ENCODE measurements around the gene RPRML.

Gene RPRML

GRCh38 chr17:46986366-46986765, 7.3 kb upstream of the RPRML start:
- FAIRE-seq, result no peak
- TF ChIP-seq POLR2AphosphoS5 (IDR thresholded peaks at IDR 0.05; ENCODE audit: low read depth, low read length), result no peak
- no peak for TF ChIP-seq TAF1 (IDR thresholded peaks at IDR 0.05; ENCODE audit: borderline replicate concordance, low read depth, low read length)
- TF ChIP-seq POLR2A (IDR thresholded peaks at IDR 0.05; ENCODE audit: low read depth, low read length), result no peak

GRCh38 chr17:46984892-46985291, 5.8 kb upstream of the RPRML start:
- TF ChIP-seq TAF1 (IDR thresholded peaks at IDR 0.05; ENCODE audit: borderline replicate concordance, low read depth, low read length) (no peak), POLR2A (IDR thresholded peaks at IDR 0.05; ENCODE audit: low read depth, low read length) (no peak), POLR2AphosphoS5 (IDR thresholded peaks at IDR 0.05; ENCODE audit: low read depth, low read length) (no peak)
- DNase-seq (ENCODE audit: insufficient read length) (no peak), FAIRE-seq (no peak)

More at GRCh38 chr17:46986366-46986765, 7.3 kb upstream of the RPRML start:
- DNase-seq (ENCODE audit: insufficient read length), result no peak

- DNase-seq (ENCODE audit: insufficient read length), result no peak
- no peak for FAIRE-seq
- no peak for TF ChIP-seq POLR2AphosphoS5 (IDR thresholded peaks at IDR 0.05; ENCODE audit: low read depth, low read length)
- no peak for TF ChIP-seq TAF1 (IDR thresholded peaks at IDR 0.05; ENCODE audit: borderline replicate concordance, low read depth, low read length)
- no peak for TF ChIP-seq POLR2A (IDR thresholded peaks at IDR 0.05; ENCODE audit: low read depth, low read length)
These were observed 5.3 kb upstream of the RPRML start for GRCh38 chr17:46984341-46984740.

GRCh38 chr17:46983782-46984181, 4.7 kb upstream of the RPRML start:
- no peak for FAIRE-seq
- DNase-seq (ENCODE audit: insufficient read length), result no peak
- no peak for TF ChIP-seq TAF1 (IDR thresholded peaks at IDR 0.05; ENCODE audit: borderline replicate concordance, low read depth, low read length)
- no peak for TF ChIP-seq POLR2AphosphoS5 (IDR thresholded peaks at IDR 0.05; ENCODE audit: low read depth, low read length)
- TF ChIP-seq POLR2A (IDR thresholded peaks at IDR 0.05; ENCODE audit: low read depth, low read length), result no peak

- TF ChIP-seq POLR2AphosphoS5 (IDR thresholded peaks at IDR 0.05; ENCODE audit: low read depth, low read length), result no peak
- no peak for TF ChIP-seq TAF1 (IDR thresholded peaks at IDR 0.05; ENCODE audit: borderline replicate concordance, low read depth, low read length)
- TF ChIP-seq POLR2A (IDR thresholded peaks at IDR 0.05; ENCODE audit: low read depth, low read length), result no peak
- FAIRE-seq, result no peak
These were observed 3.5 kb upstream of the RPRML start for GRCh38 chr17:46982577-46982976.

GRCh38 chr17:46978489-46979146, 435 bp downstream of the RPRML start:
- DNase-seq (ENCODE audit: insufficient read length) (no peak), FAIRE-seq (no peak)
- TF ChIP-seq POLR2AphosphoS5 (IDR thresholded peaks at IDR 0.05; ENCODE audit: low read depth, low read length) (no peak), POLR2A (IDR thresholded peaks at IDR 0.05; ENCODE audit: low read depth, low read length) (no peak), TAF1 (IDR thresholded peaks at IDR 0.05; ENCODE audit: borderline replicate concordance, low read depth, low read length) (no peak)

More at GRCh38 chr17:46982577-46982976, 3.5 kb upstream of the RPRML start:
- no peak for DNase-seq (ENCODE audit: insufficient read length)

GRCh38 chr17:46977750-46978488, 1.1 kb downstream of the RPRML start:
- no peak for FAIRE-seq
- DNase-seq (ENCODE audit: insufficient read length), result no peak
- TF ChIP-seq TAF1 (IDR thresholded peaks at IDR 0.05; ENCODE audit: borderline replicate concordance, low read depth, low read length) (no peak), POLR2A (IDR thresholded peaks at IDR 0.05; ENCODE audit: low read depth, low read length) (no peak)

- FAIRE-seq, result no peak
- TF ChIP-seq POLR2AphosphoS5 (IDR thresholded peaks at IDR 0.05; ENCODE audit: low read depth, low read length), result no peak
- no peak for DNase-seq (ENCODE audit: insufficient read length)
These were observed 1.7 kb downstream of the RPRML start for GRCh38 chr17:46977348-46977747.

- DNase-seq (ENCODE audit: insufficient read length), result no peak
- FAIRE-seq, result no peak
- no peak for TF ChIP-seq TAF1 (IDR thresholded peaks at IDR 0.05; ENCODE audit: borderline replicate concordance, low read depth, low read length)
- TF ChIP-seq POLR2AphosphoS5 (IDR thresholded peaks at IDR 0.05; ENCODE audit: low read depth, low read length), result no peak
- no peak for TF ChIP-seq POLR2A (IDR thresholded peaks at IDR 0.05; ENCODE audit: low read depth, low read length)
These were observed 2.3 kb downstream of the RPRML start for GRCh38 chr17:46976626-46977270.

GRCh38 chr17:46975287-46975686, 3.8 kb downstream of the RPRML start:
- no peak for FAIRE-seq
- TF ChIP-seq POLR2AphosphoS5 (IDR thresholded peaks at IDR 0.05; ENCODE audit: low read depth, low read length) (no peak), POLR2A (IDR thresholded peaks at IDR 0.05; ENCODE audit: low read depth, low read length) (no peak), TAF1 (IDR thresholded peaks at IDR 0.05; ENCODE audit: borderline replicate concordance, low read depth, low read length) (no peak)
- DNase-seq (ENCODE audit: insufficient read length), result no peak

GRCh38 chr17:46974086-46974485, 5.0 kb downstream of the RPRML start:
- FAIRE-seq (no peak), DNase-seq (ENCODE audit: insufficient read length) (no peak)
- TF ChIP-seq POLR2A (IDR thresholded peaks at IDR 0.05; ENCODE audit: low read depth, low read length) (no peak), POLR2AphosphoS5 (IDR thresholded peaks at IDR 0.05; ENCODE audit: low read depth, low read length) (no peak), TAF1 (IDR thresholded peaks at IDR 0.05; ENCODE audit: borderline replicate concordance, low read depth, low read length) (no peak)

- DNase-seq (ENCODE audit: insufficient read length), result no peak
- FAIRE-seq, result no peak
- no peak for TF ChIP-seq POLR2AphosphoS5 (IDR thresholded peaks at IDR 0.05; ENCODE audit: low read depth, low read length)
- no peak for TF ChIP-seq TAF1 (IDR thresholded peaks at IDR 0.05; ENCODE audit: borderline replicate concordance, low read depth, low read length)
- TF ChIP-seq POLR2A (IDR thresholded peaks at IDR 0.05; ENCODE audit: low read depth, low read length), result no peak
These were observed 6.7 kb downstream of the RPRML start for GRCh38 chr17:46972346-46972745.
